IPS DF 6.9 (cell line): ENCODE data around the gene OR51B2.

Experiments
- DNase-seq: peaks from one replicate; pipeline ENCODE4 v3.0.0-alpha.2; 2013; ENCODE audit warnings: low read depth, low spot score
- H3K27ac ChIP-seq: one replicate; pipeline ENCODE4 v1.5.1; 2013; ENCODE audit warnings: low read length, control low read depth
- H3K27me3 ChIP-seq: 2 replicates; pipeline ENCODE4 v1.6.1; 2013; ENCODE audit warnings: mild to moderate bottlenecking, low read length; ENCODE audit not compliant: control insufficient read depth, insufficient read depth
- H3K36me3 ChIP-seq: 2 replicates; pipeline ENCODE4 v1.6.1; 2013; ENCODE audit warnings: low read length; ENCODE audit not compliant: control insufficient read depth, insufficient read depth
- H3K4me1 ChIP-seq: 2 replicates; pipeline ENCODE4 v1.6.1; 2013; ENCODE audit warnings: low read length; ENCODE audit not compliant: control insufficient read depth, insufficient read depth
- H3K4me3 ChIP-seq: 2 replicates; pipeline ENCODE4 v1.5.1; 2013; ENCODE audit warnings: mild to moderate bottlenecking, low read length
- H3K9me3 ChIP-seq: 2 replicates; pipeline ENCODE4 v1.6.1; 2013; ENCODE audit warnings: low read length, inconsistent platforms; ENCODE audit not compliant: control insufficient read depth, insufficient read depth
- WGBS: extraction: QIAGEN DNeasy Blood & Tissue Kit; methylation state at CpG from one replicate; pipeline ENCODE4 v1.1.7; 2013; ENCODE audit warnings: mixed read lengths, missing lambda C conversion rate; ENCODE audit not compliant: insufficient read length, insufficient coverage; 5-methylcytosine and 5-hydroxymethylcytosine counted together

OR51B2 gene

GRCh38 chr11:5283086-5283485 lies 41.0 kb downstream of the OR51B2 start:
- Histone ChIP-seq H3K4me3 (no peak overlapping the region), H3K4me1 (no peaks in the 10 kb centered on the region), H3K36me3 (no peaks in the 10 kb centered on the region), H3K9me3 (no peaks in the 10 kb centered on the region), H3K27ac (no peak overlapping the region), H3K27me3 (no peaks in the 10 kb centered on the region)
- no peak for DNase-seq
- WGBS = no CpG with 5 or more reads among the region's 3 CpGs

- Histone ChIP-seq H3K4me1 (no peaks in the 10 kb centered on the region), H3K9me3 (no peaks in the 10 kb centered on the region), H3K36me3 (no peaks in the 10 kb centered on the region), H3K27me3 (no peaks in the 10 kb centered on the region), H3K4me3 (no peak overlapping the region), H3K27ac (no peak overlapping the region)
- no CpG with 5 or more reads among the region's 2 CpGs for WGBS
- DNase-seq = no peak
Measured at GRCh38 chr11:5282628-5283027, 41.5 kb downstream of the OR51B2 start.

GRCh38 chr11:5281596-5281995 lies 42.5 kb downstream of the OR51B2 start:
- Histone ChIP-seq H3K36me3 (no peaks in the 10 kb centered on the region), H3K27ac (no peak overlapping the region), H3K4me1 (no peaks in the 10 kb centered on the region), H3K4me3 (no peak overlapping the region), H3K27me3 (no peaks in the 10 kb centered on the region), H3K9me3 (no peaks in the 10 kb centered on the region)
- no peak for DNase-seq

GRCh38 chr11:5280582-5281102 lies 43.5 kb downstream of the OR51B2 start:
- no peaks in the 10 kb centered on the region for H3K36me3 ChIP-seq
- no peaks in the 10 kb centered on the region for H3K9me3 ChIP-seq
- H3K27me3 ChIP-seq = no peaks in the 10 kb centered on the region
- no peaks in the 10 kb centered on the region for H3K4me1 ChIP-seq
- WGBS = no CpG with 5 or more reads among the region's 3 CpGs
- H3K27ac ChIP-seq = no peak overlapping the region
- no peak for DNase-seq
- no peak overlapping the region for H3K4me3 ChIP-seq

- Histone ChIP-seq H3K9me3 (no peaks in the 10 kb centered on the region), H3K4me1 (no peaks in the 10 kb centered on the region), H3K36me3 (no peaks in the 10 kb centered on the region), H3K27me3 (no peaks in the 10 kb centered on the region), H3K27ac (no peak overlapping the region), H3K4me3 (no peak overlapping the region)
- no CpG with 5 or more reads among the region's 4 CpGs for WGBS
- no peak for DNase-seq
Measured at GRCh38 chr11:5279471-5280090, 44.5 kb downstream of the OR51B2 start.

GRCh38 chr11:5277807-5278382 lies 46.2 kb downstream of the OR51B2 start:
- Histone ChIP-seq H3K27ac (no peak overlapping the region), H3K27me3 (no peaks in the 10 kb centered on the region), H3K9me3 (no peaks in the 10 kb centered on the region), H3K4me1 (no peaks in the 10 kb centered on the region), H3K4me3 (no peak overlapping the region), H3K36me3 (no peaks in the 10 kb centered on the region)
- no CpG with 5 or more reads among the region's 1 CpG for WGBS
- no peak for DNase-seq

- no peak overlapping the region for H3K4me3 ChIP-seq
- H3K9me3 ChIP-seq = no peaks in the 10 kb centered on the region
- no peaks in the 10 kb centered on the region for H3K27me3 ChIP-seq
- H3K27ac ChIP-seq = no peak overlapping the region
- DNase-seq = no peak
- no peaks in the 10 kb centered on the region for H3K4me1 ChIP-seq
- H3K36me3 ChIP-seq = no peaks in the 10 kb centered on the region
- WGBS = no CpG with 5 or more reads among the region's 2 CpGs
Measured at GRCh38 chr11:5276697-5277096, 47.4 kb downstream of the OR51B2 start.

- Histone ChIP-seq H3K9me3 (no peaks in the 10 kb centered on the region), H3K27me3 (no peaks in the 10 kb centered on the region), H3K4me3 (no peak overlapping the region), H3K36me3 (no peaks in the 10 kb centered on the region), H3K27ac (no peak overlapping the region), H3K4me1 (no peaks in the 10 kb centered on the region)
- no CpG with 5 or more reads among the region's 6 CpGs for WGBS
- no peak for DNase-seq
Measured at GRCh38 chr11:5275369-5276110, 48.6 kb downstream of the OR51B2 start.

- no peak for DNase-seq
- no peaks in the 10 kb centered on the region for H3K27me3 ChIP-seq
- H3K9me3 ChIP-seq = no peaks in the 10 kb centered on the region
- no CpG with 5 or more reads among the region's 5 CpGs for WGBS
- no peaks in the 10 kb centered on the region for H3K4me1 ChIP-seq
- H3K4me3 ChIP-seq = no peak overlapping the region
- H3K36me3 ChIP-seq = no peaks in the 10 kb centered on the region
- no peak overlapping the region for H3K27ac ChIP-seq
Measured at GRCh38 chr11:5274395-5274794, 49.7 kb downstream of the OR51B2 start.
